ENCODE data around the gene GIPC3.
"Not testable (repeated sequence)": the region's sequence is repeated elsewhere in the genome, so short reads cannot be mapped to it uniquely, and the experiment has no call there.

GIPC3 gene

GRCh38 chr19:3576696-3577443 lies 8.4 kb upstream of the GIPC3 start:
- no peak for DNase-seq (ENCODE audit: low read depth in 2 of 2, low spot score in 1 of 2)

DNA sequence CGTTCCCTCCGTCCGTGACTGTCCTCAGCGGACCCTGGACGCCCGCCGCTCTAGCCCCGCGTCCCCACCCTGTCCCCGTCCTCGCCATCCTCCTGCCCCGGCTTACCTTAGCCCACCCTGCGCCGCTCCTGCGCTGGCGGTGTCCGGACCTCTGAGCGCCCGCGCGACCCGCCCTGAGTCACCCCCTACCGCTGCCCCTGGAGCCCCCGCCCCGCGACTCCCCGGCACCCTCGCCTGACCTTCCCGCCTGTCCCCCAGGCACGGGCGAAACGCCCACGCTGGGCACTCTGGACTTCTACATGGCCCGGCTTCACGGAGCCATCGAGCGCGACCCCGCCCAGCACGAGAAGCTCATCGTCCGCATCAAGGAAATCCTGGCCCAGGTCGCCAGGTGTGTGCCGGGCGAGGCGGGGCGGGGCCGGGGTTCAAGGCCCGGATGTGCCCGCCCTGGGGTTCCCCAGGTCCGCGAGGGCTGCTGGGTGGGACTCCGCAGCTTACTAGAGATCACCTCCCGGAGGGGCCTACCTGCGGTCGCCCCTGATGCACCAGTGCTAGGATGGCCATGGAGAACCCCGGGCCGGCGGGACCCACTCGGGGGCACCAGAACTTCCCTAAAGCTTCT lies 7.4 kb upstream of the GIPC3 start:
- no peak for DNase-seq (ENCODE audit: low read depth in 2 of 2, low spot score in 1 of 2)

DNA sequence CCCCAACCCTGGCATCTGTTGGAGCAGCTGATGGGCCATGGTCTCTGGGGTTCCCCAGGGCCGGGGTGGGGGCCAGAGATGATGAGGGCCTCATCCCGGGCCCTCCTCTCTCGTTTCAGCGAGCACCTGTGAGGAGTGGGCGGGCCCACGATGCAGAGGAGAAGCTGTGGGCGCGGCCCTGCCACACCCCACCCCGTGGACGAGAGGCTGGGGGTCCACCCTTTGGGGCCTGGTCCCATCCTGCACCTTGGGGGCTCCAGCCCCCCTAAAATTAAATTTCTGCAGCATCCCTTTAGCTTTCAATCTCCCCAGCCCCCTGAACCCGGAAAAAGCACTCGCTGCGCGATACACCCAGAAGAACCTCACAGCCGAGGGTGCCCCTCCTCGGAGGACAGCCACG lies 6.9 kb upstream of the GIPC3 start:
- DNase-seq (ENCODE audit: low read depth in 2 of 2, low spot score in 1 of 2): no peak

- DNase-seq (ENCODE audit: low read depth in 2 of 2, low spot score in 1 of 2): no peak
Measured at GRCh38 chr19:3580156-3580934, 4.9 kb upstream of the GIPC3 start.

GRCh38 chr19:3581792-3582191 lies 3.5 kb upstream of the GIPC3 start:
- DNase-seq (ENCODE audit: low read depth in 2 of 2, low spot score in 1 of 2): not testable (repeated sequence)

- not testable (repeated sequence) for DNase-seq (ENCODE audit: low read depth in 2 of 2, low spot score in 1 of 2)
Measured at GRCh38 chr19:3584036-3584802, 1.1 kb upstream of the GIPC3 start.

DNA sequence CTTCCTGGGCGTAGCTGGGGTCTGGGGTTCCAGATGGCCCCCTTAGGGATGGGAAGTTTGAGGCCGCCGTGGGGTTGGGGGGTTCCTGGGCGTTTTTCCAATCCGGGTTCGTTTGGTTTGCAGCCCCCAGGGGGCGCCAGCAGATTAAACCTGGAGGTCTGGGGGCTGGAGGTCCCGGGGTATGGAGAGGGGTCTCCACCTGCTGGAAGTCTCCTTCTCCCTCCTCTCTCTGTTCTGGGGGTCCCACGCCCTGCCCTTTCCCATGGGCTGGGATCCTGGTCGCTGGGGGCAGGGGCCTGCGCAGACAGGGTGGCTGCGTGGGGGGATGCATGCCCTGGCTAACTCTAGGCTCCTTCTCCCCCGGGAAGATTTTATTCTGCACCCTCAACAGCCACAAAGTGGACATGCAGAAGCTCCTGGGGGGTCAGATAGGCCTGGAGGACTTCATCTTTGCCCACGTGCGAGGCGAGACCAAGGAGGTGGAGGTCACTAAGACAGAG lies 899 bp downstream of the GIPC3 start:
- DNase-seq (ENCODE audit: low read depth in 2 of 2, low spot score in 1 of 2): no peak

- DNase-seq (ENCODE audit: low read depth in 2 of 2, low spot score in 1 of 2): no peak
Measured at GRCh38 chr19:3586707-3587346, 1.5 kb downstream of the GIPC3 start.

DNA sequence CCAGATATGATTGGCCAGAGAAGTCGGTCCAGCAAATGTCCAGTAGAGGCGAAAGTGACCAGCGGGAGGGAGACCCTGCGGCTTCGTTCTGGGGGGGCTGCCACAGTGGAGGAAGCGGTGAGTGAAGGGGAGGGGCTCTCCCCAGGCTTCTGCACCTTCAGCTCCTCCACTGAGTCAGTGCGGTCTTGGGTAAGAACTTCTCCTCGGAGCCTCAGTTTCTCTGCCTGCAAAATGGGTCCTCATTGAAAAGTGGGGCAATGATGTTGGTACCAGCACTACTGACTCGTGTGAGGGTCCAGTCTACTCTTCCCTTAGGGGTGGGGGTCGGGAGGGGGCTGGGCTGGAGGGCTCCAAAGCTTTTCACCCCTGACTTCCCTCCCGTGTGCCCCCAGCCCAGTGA lies 4.2 kb downstream of the GIPC3 start:
- DNase-seq (ENCODE audit: low read depth in 2 of 2, low spot score in 1 of 2): no peak

GRCh38 chr19:3589949-3590348 lies 4.7 kb downstream of the GIPC3 start:
- DNase-seq (ENCODE audit: low read depth in 2 of 2, low spot score in 1 of 2): no peak

DNA sequence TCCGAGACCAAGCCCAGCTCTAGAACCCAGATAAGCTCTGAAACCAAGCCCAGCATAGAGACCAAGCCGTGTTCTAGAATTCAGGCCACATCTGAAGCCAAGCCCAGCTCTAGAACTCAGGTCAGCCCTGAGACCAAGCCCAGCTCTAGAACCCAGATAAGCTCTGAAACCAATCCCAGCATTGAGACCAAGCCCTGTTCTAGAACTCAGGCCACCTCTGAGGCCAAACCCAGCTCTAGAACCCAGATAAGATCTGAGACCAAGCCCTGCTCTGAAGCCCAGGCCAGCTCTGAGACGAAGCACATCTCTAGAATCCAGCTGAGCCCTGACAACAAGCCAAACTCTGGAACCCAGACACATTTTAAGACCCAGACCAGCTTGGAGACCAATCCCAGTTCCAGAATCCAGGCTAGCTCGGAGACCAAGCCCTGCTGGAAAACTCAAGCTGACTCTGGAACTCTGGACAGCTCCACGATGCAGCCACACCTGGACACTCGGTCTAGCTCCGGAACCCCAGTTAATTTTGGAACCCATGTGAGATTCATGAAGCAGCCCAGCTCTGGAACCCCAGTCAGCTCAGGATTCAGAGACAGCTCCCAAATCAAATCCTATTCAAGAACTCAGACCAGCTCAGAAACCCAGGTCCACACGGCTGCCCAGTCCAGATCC lies 5.8 kb downstream of the GIPC3 start:
- no peak for DNase-seq (ENCODE audit: low read depth in 2 of 2, low spot score in 1 of 2)

GRCh38 chr19:3591876-3592613 lies 6.8 kb downstream of the GIPC3 start:
- DNase-seq (ENCODE audit: low read depth in 2 of 2, low spot score in 1 of 2): no peak

DNA sequence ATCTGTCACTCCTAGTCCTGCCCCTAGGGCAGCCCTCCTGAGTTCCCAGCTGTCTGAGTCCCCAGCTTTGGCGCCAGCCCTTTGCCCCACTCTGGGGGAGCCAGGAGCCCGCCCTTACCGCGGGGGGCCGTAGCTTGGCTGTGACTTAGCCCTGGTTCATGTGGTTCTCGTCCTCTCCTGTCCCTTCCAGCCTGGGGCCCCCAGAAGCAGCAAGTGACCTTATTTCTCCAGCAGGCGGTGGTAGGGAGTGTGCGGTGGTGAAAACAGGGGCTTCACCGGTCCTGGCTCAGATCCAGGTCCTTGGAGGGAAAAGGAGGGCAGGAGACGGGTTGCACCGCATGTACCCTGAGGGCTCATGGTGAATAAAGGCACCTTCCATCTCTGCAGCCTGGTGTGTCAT lies 7.9 kb downstream of the GIPC3 start:
- no peak for DNase-seq (ENCODE audit: low read depth in 2 of 2, low spot score in 1 of 2)

- DNase-seq (ENCODE audit: low read depth in 2 of 2, low spot score in 1 of 2): no peak
Measured at GRCh38 chr19:3595521-3596061, 10.3 kb downstream of the GIPC3 start.

DNA sequence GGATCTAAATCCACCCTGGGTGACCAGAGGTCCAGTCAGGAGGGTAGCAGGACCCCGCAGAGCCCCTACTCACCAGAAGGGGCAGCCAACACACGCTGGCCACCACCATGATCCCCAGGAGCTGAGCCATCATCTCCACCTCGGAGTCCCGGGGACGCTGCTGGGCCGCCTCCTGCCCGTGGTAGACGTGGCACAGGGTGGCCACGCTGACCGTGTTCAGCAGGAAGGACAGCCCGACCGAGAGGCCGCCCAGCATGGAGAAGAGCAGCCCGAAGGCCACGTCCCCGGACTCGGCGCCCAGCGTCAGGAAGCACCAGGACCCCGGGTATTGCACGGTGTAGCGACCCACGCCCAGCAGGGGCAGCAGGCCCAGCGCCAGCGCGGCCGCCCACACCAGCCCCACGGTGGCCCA lies 14.5 kb downstream of the GIPC3 start:
- no peak for DNase-seq (ENCODE audit: low read depth in 2 of 2, low spot score in 1 of 2)

DNA sequence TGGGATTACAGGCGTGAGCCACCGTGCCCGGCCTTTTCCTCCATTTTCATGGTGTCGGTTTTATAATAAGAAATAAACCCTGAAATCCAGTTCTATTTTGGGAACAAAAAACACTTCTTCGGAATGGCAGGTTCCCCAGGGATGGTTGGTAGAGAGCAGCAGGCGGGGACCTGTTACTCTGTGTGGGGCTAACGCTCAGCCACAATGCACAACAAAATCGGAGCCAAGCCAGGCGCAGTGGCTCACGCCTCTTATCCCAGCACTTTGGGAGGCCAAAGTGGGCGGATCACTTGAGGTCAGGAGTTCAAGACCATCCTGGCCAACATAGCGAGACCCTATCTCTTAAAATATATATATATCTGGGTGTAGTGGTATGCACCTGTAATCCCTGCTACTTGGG lies 15.7 kb downstream of the GIPC3 start:
- DNase-seq (ENCODE audit: low read depth in 2 of 2, low spot score in 1 of 2): no peak

DNA sequence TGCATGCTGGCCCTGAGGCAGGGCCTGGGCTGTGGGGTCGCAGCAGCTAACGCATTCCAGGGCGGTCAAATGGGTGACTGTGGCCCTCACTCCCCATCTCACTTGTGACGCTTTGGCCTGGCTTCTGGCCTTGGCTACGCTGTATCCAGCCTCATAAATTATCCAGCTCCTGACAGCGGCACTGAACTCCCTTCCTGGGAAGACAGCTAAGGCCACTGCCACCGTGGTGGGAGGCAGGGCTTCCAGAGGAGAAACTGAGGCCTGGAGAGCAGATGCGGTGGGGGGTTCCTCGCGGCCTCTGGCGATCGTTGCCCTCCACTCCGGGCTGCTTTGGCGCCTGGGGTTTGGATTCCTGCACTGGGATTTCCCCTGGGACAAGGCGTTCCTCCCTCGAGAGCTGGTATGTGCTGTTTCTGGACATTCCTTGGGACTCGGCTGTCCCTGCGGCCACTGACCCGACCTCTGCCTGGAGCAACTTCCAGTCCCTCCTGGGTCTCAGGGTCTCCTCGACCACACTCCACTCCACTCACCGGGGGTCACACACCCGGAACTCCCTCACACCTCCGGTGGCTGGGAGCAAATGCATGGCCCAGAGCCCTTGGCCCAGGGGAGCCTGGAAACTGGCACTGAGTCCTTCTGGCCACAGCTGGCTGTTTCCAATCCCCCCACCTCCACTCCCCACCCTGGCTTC lies 18.0 kb downstream of the GIPC3 start:
- DNase-seq (ENCODE audit: low read depth in 2 of 2, low spot score in 1 of 2): no peak

DNA sequence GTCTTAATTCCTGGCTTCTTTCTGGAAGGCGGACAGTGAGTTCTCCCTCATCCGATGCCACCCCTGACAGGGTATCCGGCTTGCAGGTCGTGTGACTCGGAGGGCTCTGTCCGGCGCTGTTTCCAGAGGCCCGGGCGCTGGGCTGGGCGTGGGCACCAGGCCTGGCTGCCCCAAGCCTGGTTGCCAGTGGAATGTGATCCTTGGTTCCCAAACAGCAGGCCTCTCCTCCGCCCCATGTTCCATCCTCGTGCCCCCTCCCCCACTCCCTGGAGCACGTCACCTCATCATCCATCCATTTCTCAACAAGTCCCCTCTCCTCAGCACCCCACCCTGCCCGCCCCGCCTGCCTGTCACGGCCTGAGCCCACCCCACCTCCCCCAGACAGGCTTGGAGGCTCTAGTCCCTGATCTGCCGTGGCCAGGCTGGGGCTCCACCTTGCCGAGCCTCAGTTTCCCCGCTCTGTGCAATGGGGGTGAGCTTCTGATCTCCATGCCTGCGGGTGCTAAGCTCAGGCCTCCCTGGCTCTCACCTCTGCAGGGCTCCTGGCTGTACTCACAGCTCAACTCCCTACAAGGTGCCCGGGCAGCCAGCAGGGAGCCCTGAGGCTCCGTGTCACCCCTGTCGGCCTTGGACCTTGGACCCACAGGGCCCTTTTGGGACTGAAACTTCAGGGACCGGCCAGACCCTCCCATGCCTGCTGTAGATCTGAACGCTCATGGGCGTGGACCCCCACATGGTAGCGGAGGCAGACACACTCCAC lies 19.1 kb downstream of the GIPC3 start:
- no peak for DNase-seq (ENCODE audit: low read depth in 2 of 2, low spot score in 1 of 2)

Data from stimulated activated CD8-positive, alpha-beta memory T cell treated with anti-CD3 and anti-CD28 coated beads, Interleukin-4, amount 100 ng/mL, for 4 hours (primary cell).